DND-41 (cell line): Measurements from ENCODE around the gene SPAG7.

Experiments used
- EZH2 ChIP-seq: IDR thresholded peaks from 3 replicates; pipeline ENCODE4 v1.6.1; 2012; ENCODE audit warnings: borderline replicate concordance, low read depth, mild to moderate bottlenecking, moderate library complexity, low read length, inconsistent platforms; ENCODE audit not compliant: severe bottlenecking
- TF ChIP-seq, protein P1 (sequence below): IDR thresholded peaks from 2 replicates; pipeline ENCODE4 v1.5.1; 2012; ENCODE audit warnings: borderline replicate concordance, low read length, moderate library complexity, mild to moderate bottlenecking; ENCODE audit not compliant: poor library complexity, severe bottlenecking; ENCODE audit errors: extremely low read depth

- TF ChIP-seq, protein P1, sequence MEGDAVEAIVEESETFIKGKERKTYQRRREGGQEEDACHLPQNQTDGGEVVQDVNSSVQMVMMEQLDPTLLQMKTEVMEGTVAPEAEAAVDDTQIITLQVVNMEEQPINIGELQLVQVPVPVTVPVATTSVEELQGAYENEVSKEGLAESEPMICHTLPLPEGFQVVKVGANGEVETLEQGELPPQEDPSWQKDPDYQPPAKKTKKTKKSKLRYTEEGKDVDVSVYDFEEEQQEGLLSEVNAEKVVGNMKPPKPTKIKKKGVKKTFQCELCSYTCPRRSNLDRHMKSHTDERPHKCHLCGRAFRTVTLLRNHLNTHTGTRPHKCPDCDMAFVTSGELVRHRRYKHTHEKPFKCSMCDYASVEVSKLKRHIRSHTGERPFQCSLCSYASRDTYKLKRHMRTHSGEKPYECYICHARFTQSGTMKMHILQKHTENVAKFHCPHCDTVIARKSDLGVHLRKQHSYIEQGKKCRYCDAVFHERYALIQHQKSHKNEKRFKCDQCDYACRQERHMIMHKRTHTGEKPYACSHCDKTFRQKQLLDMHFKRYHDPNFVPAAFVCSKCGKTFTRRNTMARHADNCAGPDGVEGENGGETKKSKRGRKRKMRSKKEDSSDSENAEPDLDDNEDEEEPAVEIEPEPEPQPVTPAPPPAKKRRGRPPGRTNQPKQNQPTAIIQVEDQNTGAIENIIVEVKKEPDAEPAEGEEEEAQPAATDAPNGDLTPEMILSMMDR, result no peak
- TF ChIP-seq EZH2, result no peak
Observed at GRCh38 chr17:4971826-4972225, 4.2 kb upstream of the SPAG7 start.
